Kidney (tissue), 14 donors: ENCODE results near the gene CYB5R3. TPM values are rescaled to one million over a fixed set of nuclear protein-coding genes. Genes with fewer than 3 reads are reported as not detected.

Experiments
- DNase-seq, 5 donors: peaks; one replicate each; pipeline ENCODE4 v3.0.0-alpha.2; 2013 to 2020
- FAIRE-seq: peaks from 2 replicates; lab custom pipeline; 2012; peaks lifted over from hg19 to GRCh38; lab: Jason Lieb, UNC
- H3K27ac ChIP-seq, 2 donors: one replicate each; pipeline ENCODE4 v1.7.0; 2013; ENCODE audit warnings: low read depth in 2 of 2, low read length in 2 of 2, inconsistent platforms in 1 of 2
- H3K27me3 ChIP-seq: one replicate; pipeline ENCODE4 v1.7.1; 2013; ENCODE audit warnings: low read length, inconsistent platforms; ENCODE audit not compliant: control insufficient read depth, insufficient read depth
- H3K36me3 ChIP-seq, 3 donors: one replicate each; pipeline versions ENCODE4 v1.7.0 to v1.7.1; 2013; ENCODE audit warnings: low read length in 3 of 3, control low read depth in 1 of 3, inconsistent platforms in 1 of 3; ENCODE audit not compliant: insufficient read depth in 3 of 3, control insufficient read depth in 2 of 3
- H3K4me1 ChIP-seq, 3 donors: one replicate each; pipeline versions ENCODE4 v1.7.0 to v1.7.1; 2013; ENCODE audit warnings: low read length in 3 of 3, inconsistent platforms in 1 of 3, low read depth in 1 of 3; ENCODE audit not compliant: control insufficient read depth in 2 of 3, insufficient read depth in 2 of 3
- H3K4me3 ChIP-seq, 3 donors: one replicate each; pipeline versions ENCODE4 v1.7.0 to v1.8.1; 2013; ENCODE audit warnings: low read length in 3 of 3, control low read depth in 1 of 3, inconsistent platforms in 1 of 3
- H3K9ac ChIP-seq, 3 donors: one replicate each; pipeline versions ENCODE4 v1.7.0 to v1.7.1; 2013; ENCODE audit warnings: low read length in 3 of 3, control low read depth in 1 of 3, inconsistent platforms in 1 of 3
- H3K9me3 ChIP-seq, 3 donors: one replicate each; pipeline versions ENCODE4 v1.7.0 to v1.7.1; 2013; ENCODE audit warnings: low read length in 3 of 3, control low read depth in 1 of 3, inconsistent platforms in 1 of 3; ENCODE audit not compliant: control insufficient read depth in 2 of 3, insufficient read depth in 1 of 3
- intact Hi-C: fragments of 100-400 bp; cut with DNase I; formaldehyde crosslinking; loops from one replicate; pipeline ENCODE4 v1.11.1; 2022
- polyA plus RNA-seq: library from polyadenylated mRNA; stranded (reverse); fragments of 350-450 nt; fragmentation: Illumina TruSeq; extraction: RNeasy Lipid Tissue Mini Kit (QIAGEN cat#74804); gene quantifications from one replicate; pipeline ENCODE4 v1.2.3, GENCODE V29; 2014; ENCODE audit warnings: low read depth, low replicate concordance; ENCODE audit not compliant: insufficient read depth
- total RNA-seq: library from RNA; stranded (reverse); fragmentation: NEBNext Ultra II Directional; extraction: Animal tissue kit (Norgen Biotek cat#: 25700); gene quantifications from one replicate; pipeline ENCODE4 v1.2.1, GENCODE V29; 2021
- TF ChIP-seq, protein P1 (sequence below): IDR thresholded peaks from 3 replicates; pipeline ENCODE4 v1.5.1; 2012; ENCODE audit warnings: mild to moderate bottlenecking, moderate library complexity, borderline replicate concordance; ENCODE audit not compliant: insufficient read depth; ENCODE audit errors: extremely low read depth
- donor health status: control.
- donor health status: control.
- donor health status: control.
- donor health status: control.
- donor health status: control.
- donor health status: DM: yes; HTN: yes; CAD: no.
- donor health status: Normal renal cell carcinoma (clear cell type).

CYB5R3 gene
- total and polyA plus RNA-seq, 2 donors from 2014 or later: 287 to 426 TPM

- Histone ChIP-seq H3K4me1 (peaks cover 0 to 5% (median 0%) of the 10 kb centered on the region in 3 donors), H3K36me3 (peaks cover 3 to 26% (median 14%) of the 10 kb centered on the region in 3 donors), H3K9me3 (no peaks in the 10 kb centered on the region), H3K9ac (no peak overlapping the region), H3K4me3 (no peak overlapping the region), H3K27ac (no peak overlapping the region), H3K27me3 (no peaks in the 10 kb centered on the region)
- FAIRE-seq (no peak), DNase-seq (no peak)
- intact Hi-C loops: no loop called here
- TF ChIP-seq, protein P1, sequence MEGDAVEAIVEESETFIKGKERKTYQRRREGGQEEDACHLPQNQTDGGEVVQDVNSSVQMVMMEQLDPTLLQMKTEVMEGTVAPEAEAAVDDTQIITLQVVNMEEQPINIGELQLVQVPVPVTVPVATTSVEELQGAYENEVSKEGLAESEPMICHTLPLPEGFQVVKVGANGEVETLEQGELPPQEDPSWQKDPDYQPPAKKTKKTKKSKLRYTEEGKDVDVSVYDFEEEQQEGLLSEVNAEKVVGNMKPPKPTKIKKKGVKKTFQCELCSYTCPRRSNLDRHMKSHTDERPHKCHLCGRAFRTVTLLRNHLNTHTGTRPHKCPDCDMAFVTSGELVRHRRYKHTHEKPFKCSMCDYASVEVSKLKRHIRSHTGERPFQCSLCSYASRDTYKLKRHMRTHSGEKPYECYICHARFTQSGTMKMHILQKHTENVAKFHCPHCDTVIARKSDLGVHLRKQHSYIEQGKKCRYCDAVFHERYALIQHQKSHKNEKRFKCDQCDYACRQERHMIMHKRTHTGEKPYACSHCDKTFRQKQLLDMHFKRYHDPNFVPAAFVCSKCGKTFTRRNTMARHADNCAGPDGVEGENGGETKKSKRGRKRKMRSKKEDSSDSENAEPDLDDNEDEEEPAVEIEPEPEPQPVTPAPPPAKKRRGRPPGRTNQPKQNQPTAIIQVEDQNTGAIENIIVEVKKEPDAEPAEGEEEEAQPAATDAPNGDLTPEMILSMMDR: no peak
These were observed 24.6 kb downstream of the CYB5R3 start for GRCh38 chr22:42624551-42625106.

DNA sequence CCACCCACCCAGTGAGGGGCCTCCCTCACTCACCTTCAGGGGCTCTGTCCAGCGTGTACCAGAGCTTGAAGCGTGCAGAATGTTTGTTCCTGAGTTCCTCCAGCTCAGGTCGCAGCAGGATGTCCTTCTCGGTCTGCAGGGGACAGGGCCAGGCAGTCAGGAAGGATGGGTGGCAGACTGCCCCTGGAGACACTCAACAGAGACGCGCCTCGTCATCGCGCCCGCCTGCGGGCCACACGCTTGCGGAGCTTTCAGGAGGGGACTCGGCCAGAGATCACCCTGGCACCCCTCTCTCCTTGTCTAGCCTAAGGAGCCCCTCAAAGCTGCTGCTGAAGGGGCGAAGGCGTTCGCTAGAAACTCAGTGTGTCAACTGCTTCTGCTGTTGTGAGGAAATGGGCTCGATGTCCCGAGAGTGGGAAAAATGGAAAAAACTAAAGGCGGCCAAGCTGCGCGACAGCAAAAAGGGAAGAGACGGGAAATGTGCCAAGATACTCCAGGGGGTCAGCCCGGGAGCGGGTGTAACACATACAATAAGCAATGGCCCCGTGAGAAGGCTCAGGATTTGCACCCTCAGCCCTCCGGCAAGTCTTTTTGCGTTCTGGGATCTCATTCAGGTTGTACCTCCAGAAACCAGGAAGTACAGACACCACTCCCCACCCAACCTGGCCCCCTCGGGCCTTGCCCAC, 25.3 kb downstream of the CYB5R3 start:
- Histone ChIP-seq H3K4me3 (no peak overlapping the region), H3K9me3 (no peaks in the 10 kb centered on the region), H3K9ac (no peak overlapping the region), H3K36me3 (peaks cover 3 to 26% (median 14%) of the 10 kb centered on the region in 3 donors), H3K27ac (no peak overlapping the region), H3K27me3 (no peaks in the 10 kb centered on the region), H3K4me1 (peaks cover 0 to 5% (median 0%) of the 10 kb centered on the region in 3 donors)
- intact Hi-C loops: no loop called here
- no peak for FAIRE-seq
- no peak for DNase-seq
- TF ChIP-seq, protein P1: no peak

DNA sequence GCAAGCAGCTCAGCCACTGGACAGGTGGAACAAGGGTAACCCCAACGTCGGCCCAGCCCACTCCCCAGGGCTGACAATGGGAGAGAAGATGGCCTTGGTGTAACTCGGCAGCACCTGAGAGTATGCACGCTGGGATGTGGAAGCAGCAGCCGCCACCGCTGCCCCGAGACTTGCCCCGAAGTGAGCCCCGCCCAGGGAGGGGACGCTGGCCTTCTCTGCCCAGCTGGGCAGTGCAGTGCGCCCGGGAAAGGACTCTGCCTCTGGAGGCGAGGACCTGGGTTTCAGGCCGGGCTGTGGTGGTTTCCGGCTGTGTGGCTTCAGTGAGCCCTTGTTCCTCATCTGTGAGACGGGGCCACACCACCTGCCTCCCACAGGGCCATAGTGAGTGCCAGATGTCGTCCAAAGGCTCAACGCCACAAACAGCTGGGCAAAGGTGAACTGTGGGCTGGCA, 25.9 kb downstream of the CYB5R3 start:
- TF ChIP-seq, protein P1: no peak
- FAIRE-seq (no peak), DNase-seq (no peak)
- H3K27me3 ChIP-seq: no peaks in the 10 kb centered on the region
- intact Hi-C loops: no loop called here
- peaks cover 0 to 5% (median 0%) of the 10 kb centered on the region in 3 donors for H3K4me1 ChIP-seq
- no peaks in the 10 kb centered on the region for H3K9me3 ChIP-seq
- H3K36me3 ChIP-seq: peaks cover 3 to 26% (median 14%) of the 10 kb centered on the region in 3 donors
- no peak overlapping the region for H3K4me3 ChIP-seq
- H3K27ac ChIP-seq: no peak overlapping the region
- H3K9ac ChIP-seq: no peak overlapping the region
